Cardiac septum (tissue), 1 donor: Measurements from ENCODE around the gene SMOC2. TPM values are rescaled to one million over a fixed set of nuclear protein-coding genes. Genes with fewer than 3 reads are reported as not detected.
"Not testable (repeated sequence)": the region's sequence is repeated elsewhere in the genome, so short reads cannot be mapped to it uniquely, and the experiment has no call there.

Experiments
- DNase-seq: peaks from one replicate; pipeline ENCODE4 v3.0.0-alpha.2; 2020; ENCODE audit warnings: low spot score
- intact Hi-C: fragments of 100-400 bp; cut with DNase I; formaldehyde crosslinking; loops from one replicate; pipeline ENCODE4 v1.14.0; 2022
- total RNA-seq: library from RNA; stranded (reverse); fragmentation: NEBNext Ultra II Directional; extraction: Animal tissue kit (Norgen Biotek cat#: 25700); gene quantifications from one replicate; pipeline ENCODE4 v1.2.1, GENCODE V29; 2021
- donor health status: DM: no; HTN: no; CAD: no.

SMOC2 gene
- total RNA-seq, 1 donor from 2014 or later: 37.2 TPM

DNA sequence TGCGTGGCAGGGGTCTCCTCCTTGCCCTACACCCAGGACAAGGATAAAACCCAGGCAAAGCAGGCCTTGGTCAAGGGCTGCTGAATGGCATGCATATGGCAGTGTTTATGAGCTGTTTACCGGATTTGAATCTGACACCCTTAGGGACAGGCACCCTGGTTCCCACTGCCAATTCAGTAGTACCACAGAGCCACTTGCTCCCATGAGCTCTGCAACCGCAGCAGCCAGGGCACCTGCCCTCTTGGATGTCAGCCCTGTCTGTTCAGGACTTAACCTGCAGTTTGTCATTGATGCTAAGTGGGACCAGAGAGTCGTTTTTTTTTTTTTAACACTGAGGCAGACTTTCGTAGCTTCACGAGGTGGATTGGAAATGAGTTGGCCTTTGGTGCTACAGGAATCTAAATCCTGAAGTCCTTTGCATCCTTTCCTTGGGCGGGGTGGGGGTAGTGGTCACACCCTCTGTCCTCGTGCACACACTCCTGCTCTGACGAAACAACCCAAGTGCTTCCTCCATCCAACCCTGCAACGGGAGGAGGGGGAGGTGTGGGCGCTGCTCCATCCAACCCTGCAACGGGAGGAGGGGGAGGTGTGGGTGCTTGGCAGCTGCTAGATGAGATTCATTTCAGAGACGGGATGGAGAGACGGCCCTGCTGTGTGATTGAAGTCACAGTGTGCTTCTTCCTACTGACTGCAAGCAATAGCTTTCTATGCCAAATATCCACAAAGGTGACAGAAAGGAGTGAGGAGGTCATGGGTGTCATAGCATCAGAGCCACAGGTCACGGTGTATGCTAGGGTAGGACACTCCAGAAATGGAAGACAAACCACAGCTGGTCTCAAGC lies 166.5 kb downstream of the SMOC2 start:
- DNase-seq: no peak
- intact Hi-C loops: no loop called here

DNA sequence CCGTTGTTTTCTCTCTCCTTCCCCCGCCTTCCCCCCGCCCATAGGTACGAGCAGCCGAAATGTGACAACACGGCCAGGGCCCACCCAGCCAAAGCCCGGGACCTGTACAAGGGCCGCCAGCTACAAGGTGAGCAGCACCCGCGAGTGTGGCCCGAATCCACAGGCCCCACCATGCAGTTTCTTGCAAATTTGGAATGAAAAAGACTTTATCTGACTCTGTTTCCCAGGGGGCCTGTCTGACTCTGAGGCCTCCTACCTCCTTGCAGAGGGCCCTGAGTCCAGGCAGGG lies 167.1 kb downstream of the SMOC2 start:
- intact Hi-C loops: no loop called here

DNA sequence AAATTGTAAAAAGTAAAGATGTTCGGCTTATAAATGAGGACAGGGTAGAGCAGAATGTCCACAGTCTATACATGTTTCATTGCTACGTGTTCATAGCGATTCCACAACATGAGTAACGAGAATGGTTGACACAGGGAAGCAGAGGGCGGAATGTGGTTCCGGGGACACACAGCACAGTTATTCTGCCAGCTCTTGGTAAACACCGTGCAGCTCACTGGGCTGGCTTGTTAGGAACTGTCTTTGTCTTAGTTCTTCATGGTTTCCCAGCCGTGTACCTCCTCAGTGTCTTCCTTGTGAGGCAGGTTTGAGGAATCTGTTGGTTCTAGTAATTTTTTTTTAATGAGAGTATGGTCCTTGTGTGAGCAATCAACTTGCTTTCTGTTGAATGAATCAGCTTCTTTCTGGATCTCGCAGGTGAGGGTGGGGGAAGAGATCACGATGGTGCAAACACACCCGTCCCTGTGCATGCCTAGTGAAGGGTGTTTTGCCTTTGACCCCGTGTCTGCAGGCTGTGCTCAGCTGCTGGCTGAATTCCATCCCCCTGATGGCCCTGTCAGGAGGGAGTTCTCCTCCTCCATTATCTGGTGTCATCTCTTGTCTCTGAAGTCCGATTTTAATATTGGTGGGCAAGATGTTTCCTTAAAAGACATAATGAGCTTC lies 168.2 kb downstream of the SMOC2 start:
- intact Hi-C loops: no loop called here
- no peak for DNase-seq

More for the DNA sequence above, 167.1 kb downstream of the SMOC2 start:
- no peak for DNase-seq

DNA sequence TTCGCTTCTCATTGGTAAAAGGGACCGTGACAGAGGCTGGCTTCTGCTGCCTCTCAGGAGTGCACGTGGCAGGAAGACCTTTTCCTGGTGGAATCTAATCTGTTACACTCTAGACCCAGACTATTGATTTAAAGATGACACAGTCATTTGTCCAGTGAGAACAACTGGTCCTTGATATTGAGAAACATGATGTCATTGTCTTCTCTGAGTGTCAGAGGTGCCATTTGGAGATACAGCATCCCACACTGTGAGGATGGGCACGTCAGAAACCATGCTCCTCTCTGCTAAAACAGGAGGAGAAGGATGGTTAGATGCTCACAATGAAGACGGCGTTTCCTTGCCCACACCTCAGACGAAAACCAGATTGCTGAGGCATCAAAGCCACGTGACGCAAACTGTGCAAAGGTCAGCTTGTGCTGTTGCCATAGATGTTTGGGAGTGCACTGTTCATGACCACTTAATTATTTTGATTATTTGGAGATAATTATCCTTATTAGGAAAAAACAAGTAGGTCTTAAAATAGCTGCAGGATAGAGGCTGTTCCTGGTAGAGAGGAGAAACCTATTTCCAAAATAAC lies 169.0 kb downstream of the SMOC2 start:
- intact Hi-C loops: no loop called here
- DNase-seq: no peak

GRCh38 chr6:168610966-168611365 lies 170.0 kb downstream of the SMOC2 start:
- DNase-seq, intact Hi-C loops: not testable (repeated sequence)

GRCh38 chr6:168611691-168612090 lies 170.7 kb downstream of the SMOC2 start:
- DNase-seq: no peak
- intact Hi-C loops: no loop called here

DNA sequence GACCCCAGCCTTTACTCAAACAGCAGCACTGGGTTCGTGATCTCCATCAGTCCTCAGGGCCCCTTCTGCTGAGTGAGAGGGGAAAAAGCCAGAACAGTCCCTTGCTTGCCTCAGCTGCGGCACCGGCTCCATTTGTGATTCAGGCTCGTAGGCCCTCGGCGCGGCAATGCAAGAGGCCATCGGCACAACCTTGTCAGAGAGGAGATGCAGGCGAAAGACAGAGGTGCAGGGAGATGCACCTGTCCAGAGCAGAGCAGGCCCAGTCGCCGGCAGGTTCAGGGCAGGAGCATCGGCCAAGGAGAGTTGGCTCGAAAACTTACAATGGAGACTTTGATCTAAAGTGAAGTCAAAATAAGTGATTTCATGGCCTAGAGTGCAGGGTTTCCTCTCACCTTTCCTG lies 171.6 kb downstream of the SMOC2 start:
- DNase-seq: no peak
- intact Hi-C loops: no loop called here

DNA sequence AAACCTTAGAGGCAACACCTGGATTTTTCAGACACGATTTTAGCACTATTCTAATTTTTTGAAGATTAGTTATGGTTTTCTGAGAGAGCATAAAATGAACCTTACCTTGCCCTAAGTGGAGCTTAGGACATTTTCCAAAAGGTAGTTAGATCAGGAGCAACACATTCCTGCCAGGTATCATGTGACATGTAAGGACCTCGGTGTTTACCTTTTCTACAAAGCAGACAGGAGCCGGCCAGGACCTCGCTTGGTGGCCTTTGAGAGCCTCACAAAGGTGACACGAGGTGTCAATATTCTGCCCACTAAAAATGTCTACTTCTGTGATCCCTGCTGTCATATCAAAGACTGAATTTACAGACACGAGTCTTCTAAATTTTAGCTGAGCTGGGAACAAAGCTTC lies 174.9 kb downstream of the SMOC2 start:
- intact Hi-C loops: loop anchor here (2.0 kb wide), 1 partner anchor 269 kb away; no protein-coding TSS in a partner anchor
- no peak for DNase-seq

DNA sequence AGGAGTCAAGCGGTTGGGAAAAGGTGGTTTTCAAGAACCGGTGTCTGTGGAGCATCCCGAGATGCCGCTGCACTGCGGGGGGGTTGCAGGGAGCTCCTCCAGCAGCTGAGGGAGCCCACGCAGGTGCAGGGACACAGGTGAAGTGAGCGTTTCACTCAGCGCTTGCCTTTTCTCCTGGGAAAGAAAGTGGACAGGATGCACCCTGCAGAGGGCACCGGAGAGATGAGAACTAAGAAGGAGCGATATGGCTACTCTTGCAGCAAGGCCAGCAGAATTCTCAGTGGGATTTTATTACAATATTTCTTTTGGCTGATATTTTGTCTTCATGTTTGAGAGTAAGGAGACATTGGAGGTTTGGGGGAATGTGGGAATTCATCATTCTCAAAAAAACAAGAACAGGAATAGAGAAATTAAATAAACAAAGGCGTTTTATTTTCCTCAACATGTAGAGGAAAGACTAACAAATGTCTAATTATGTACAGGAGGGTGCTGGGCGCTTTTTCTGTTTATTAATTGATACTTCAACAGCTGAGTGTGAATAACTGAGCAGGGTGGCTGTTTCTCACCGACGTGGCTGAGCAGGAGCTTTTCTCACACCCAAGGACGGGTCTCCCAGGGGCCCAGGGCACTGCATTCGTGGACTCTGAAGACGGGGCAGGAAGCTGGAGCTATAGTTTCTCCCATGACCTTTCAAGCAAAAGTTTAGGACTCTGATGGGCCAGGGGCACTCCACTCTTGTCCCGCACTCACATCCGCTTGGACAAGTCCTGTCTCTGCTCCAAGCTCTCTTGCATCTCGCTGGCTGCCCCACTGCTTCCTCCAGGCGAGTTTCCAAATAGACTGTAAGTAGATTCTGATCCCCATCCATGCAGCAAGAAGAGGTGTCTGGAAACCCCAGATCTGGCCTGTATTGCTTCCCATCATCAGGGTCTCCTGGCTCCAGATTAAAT lies 176.1 kb downstream of the SMOC2 start:
- DNase-seq: no peak

GRCh38 chr6:168618546-168619315 lies 177.7 kb downstream of the SMOC2 start:
- intact Hi-C loops: no loop called here

More for the DNA sequence above, 176.1 kb downstream of the SMOC2 start:
- intact Hi-C loops: loop anchor here (2.0 kb wide), 1 partner anchor 268 kb away; no protein-coding TSS in a partner anchor

DNA sequence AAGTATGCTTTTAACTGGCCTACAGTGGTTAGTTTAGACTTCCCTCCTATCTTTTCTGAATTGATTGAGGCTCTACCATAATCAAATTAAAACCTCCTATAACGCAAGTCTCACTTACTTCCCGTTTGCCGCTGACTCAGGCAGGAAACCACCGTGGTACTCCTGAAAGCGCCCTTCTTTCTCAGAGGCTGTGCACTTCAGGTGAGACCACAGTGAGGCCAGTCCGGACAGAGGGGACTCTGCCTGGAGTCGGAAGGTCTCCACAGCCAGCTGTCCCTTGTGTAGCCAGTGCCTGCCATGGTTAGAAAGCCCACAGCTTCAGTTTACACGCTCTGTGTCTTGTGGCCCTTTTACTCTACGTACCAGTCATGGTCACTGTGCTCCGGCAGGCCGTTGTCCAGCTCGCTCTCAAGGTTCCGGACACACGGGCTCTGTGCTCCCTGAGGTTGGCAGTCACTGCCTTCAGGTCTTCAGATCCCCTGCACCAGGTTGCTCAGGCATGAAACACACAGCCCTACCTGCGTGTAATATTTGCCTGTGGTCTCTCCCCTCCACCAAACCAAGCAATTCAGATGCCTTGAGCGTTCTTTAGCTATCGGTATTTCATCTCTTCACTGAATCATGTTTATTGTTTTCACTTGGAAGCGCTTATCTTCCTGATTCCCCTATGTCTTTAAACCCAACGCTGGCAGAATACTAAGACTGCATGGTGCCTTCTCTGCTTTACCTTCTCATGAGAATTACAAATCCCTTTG lies 178.8 kb downstream of the SMOC2 start:
- intact Hi-C loops: no loop called here

More at GRCh38 chr6:168618546-168619315, 177.7 kb downstream of the SMOC2 start:
- DNase-seq: no peak

DNA sequence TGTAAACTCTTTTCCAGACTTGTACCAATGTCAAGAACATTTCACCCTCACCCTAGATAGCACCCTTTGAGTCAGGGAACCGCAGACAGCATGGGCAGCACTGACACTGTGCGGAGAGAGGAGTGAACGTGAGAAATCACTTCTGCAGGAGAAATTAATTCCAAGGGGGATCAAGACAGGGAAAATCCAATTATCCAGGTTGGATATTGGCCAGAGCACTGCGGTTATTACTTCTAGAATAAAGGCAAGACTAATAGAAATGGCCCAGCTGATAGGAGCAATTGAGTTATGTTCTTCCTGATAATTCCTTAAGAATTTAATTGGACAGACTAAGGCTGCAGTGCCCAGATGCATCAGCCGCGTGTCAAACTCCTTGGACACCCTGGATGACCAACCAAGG lies 179.6 kb downstream of the SMOC2 start:
- intact Hi-C loops: no loop called here
- no peak for DNase-seq

More for the DNA sequence above, 178.8 kb downstream of the SMOC2 start:
- DNase-seq: no peak

DNA sequence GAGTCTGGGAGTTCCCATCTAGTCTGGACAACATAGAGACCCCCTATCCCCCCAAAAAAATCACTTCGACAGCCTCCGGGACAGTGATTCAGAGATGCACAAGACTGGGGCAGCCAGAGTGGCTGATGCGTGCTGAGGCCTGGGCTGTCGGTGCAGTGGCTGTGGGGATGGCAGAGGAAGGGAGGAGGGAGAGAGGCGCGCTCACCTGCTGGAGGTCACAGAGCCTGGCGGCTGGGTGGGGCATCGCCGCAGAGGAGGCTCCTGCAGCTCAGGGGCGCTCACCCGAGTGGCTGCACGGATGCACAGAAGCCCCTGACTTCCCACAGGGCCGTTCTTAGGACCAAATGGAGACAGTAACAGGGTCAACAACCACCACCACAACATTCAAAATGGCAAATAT lies 182.8 kb downstream of the SMOC2 start:
- intact Hi-C loops: no loop called here
- no peak for DNase-seq

DNA sequence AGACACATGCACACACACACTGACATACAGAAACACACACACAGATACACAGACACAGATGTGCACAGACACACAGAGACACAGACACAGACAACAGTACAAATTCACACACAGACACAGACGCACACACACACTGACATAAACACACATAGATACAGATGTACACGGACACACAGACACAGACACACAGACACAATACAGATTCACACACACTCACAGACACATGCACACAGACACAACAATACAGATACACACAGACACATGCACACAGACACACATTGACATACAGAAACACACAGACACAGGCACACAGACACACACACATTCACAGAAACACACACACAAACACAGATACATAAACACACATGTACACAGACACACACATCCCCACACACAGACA lies 183.6 kb downstream of the SMOC2 start:
- no peak for DNase-seq
- intact Hi-C loops: no loop called here

DNA sequence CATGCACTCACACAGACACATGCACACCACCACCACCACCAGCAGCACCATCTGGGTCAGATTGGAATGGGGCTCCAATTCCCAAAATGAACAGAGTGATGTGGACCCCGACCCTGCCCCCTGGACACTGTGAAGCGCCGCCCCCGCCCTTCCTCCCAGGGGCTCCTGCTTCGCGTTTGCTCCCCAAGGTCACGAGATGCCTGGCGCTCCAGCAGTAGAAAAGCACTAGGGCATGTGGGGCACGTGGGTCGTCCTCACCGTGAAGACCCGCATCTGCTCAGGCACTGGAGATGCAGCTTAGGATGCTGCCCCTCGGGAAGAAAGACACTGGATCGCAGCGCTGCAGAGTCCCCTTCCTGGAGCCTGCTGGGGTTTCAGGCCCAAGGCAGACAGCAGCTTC lies 184.0 kb downstream of the SMOC2 start:
- intact Hi-C loops: no loop called here

DNA sequence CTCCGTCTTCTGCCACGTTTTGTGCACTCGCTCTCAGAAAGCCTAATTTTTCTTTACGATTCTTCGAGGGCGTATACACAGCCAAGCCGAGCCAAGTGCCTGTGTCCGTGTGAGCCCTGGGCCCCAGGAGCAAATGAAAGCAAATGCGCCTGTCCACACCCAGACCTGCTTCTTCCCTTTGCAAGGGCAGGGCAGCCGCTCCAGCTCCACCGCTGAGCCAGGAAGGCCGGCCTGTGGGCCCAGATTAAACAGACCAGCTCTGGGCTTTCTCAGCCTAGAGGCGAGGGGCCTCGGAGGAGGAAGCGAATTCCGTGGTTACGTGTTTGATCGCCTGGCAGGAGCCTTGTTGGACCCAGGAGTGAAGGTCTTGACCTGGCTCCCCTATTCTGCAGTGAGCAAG lies 184.6 kb downstream of the SMOC2 start:
- DNase-seq: no peak
- intact Hi-C loops: no loop called here

More for the DNA sequence above, 184.0 kb downstream of the SMOC2 start:
- no peak for DNase-seq

DNA sequence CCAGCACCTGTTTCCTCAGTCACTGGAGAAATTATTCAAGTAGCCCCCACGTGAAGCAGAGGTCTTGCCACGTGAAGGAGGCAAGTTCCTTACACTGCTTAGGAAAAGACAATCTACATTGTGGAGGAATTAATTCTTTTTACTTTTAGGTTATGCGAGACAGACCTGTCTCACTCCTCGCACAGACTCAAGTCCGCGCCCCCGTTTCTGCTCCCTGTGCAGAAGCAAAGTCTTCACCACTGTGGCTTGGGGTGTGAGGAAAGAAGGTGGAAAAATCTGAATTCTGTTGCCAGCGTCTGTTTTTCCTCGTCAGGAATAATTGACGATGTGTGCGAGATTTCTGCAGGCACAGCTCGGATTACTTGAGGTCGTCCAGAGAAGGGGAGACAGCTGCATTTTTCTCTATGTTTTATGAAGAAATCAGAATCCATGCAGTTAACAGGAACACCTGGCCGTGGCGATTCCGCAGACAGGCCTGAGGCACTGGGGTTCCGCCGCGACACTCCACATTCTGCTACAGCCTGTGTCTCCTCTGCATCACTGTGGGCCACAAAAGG lies 185.1 kb downstream of the SMOC2 start:
- intact Hi-C loops: no loop called here
- DNase-seq: no peak
